ENCODE measurements around the gene BTNL2.

DNA sequence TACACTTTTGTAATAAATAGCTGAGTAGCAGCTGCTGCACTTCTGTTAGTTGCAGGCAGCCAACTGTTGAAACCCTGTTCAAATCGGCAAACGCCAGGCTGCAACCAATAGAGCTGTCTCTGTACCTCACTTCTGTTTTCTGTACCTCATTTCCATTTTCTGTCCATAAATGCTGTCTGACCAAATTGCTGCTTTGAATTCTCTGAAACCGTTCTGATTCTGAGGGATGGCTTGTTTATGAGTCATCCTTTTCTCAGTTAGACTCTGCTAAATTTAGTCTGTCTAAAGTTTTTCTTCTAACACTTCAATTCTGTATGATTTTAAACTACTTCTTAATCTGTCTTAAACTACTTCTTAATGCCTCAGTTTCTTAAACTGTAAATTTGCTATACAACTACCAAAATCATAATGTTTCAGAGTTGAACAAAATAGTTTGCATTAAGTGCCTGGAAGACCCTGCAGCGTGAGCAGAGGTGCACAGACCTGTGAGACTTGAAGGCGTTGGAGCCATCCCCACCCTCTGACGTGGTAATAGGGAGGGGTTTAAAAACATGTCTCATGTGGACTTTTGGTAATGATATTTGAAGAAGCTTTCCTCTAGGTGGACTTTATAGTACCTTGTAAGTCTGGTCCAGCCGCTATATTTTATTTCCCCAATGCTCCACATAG lies 9.6 kb downstream of the BTNL2 start:
- TF ChIP-seq CTCF (IDR thresholded peaks at IDR 0.05) (no peak), POLR2A (IDR thresholded peaks at IDR 0.05) (no peak)
